22Rv1 (cell line): Measurements from ENCODE around the gene FANCB.

Experiments used
- H3K27ac ChIP-seq: fragments of 450-650 bp; 2 replicates; pipeline ENCODE4 v1.5.1; 2017
- CTCF ChIP-seq: fragments of 450-650 bp; IDR thresholded peaks from 2 replicates; pipeline ENCODE4 v1.5.1; 2017; ENCODE audit warnings: mild to moderate bottlenecking
- ZFX ChIP-seq: fragments of 450-650 bp; IDR thresholded peaks from 2 replicates; pipeline ENCODE4 v1.6.1; 2017; ENCODE audit warnings: antibody characterized with exemption, borderline replicate concordance

Gene FANCB

GRCh38 chrX:14883826-14884225 lies 11.0 kb upstream of the FANCB start:
- H3K27ac ChIP-seq = no peak overlapping the region
- TF ChIP-seq ZFX = no peak
- no peak for TF ChIP-seq CTCF

GRCh38 chrX:14875624-14876023 lies 2.8 kb upstream of the FANCB start:
- no peak overlapping the region for H3K27ac ChIP-seq
- TF ChIP-seq CTCF (no peak), ZFX (no peak)

GRCh38 chrX:14873676-14874049 lies 794 bp upstream of the FANCB start:
- H3K27ac ChIP-seq = peak overlapping the region; percentile 43; the same call in 1 of the 2 replicates
- TF ChIP-seq CTCF (no peak), ZFX (no peak)

- H3K27ac ChIP-seq = peak overlapping the region; percentile 52
- TF ChIP-seq ZFX = no peak
- TF ChIP-seq CTCF = no peak
Measured at GRCh38 chrX:14872355-14872754, 514 bp downstream of the FANCB start.

- no peak overlapping the region for H3K27ac ChIP-seq
- TF ChIP-seq CTCF = no peak
- TF ChIP-seq ZFX = no peak
Measured at GRCh38 chrX:14871767-14872166, 1.1 kb downstream of the FANCB start.

GRCh38 chrX:14865201-14865600 lies 7.7 kb downstream of the FANCB start:
- TF ChIP-seq CTCF (no peak), ZFX (no peak)

GRCh38 chrX:14864631-14865030 lies 8.2 kb downstream of the FANCB start:
- no peak overlapping the region for H3K27ac ChIP-seq
- TF ChIP-seq ZFX = no peak
- TF ChIP-seq CTCF = no peak

More at GRCh38 chrX:14865201-14865600, 7.7 kb downstream of the FANCB start:
- H3K27ac ChIP-seq = no peak overlapping the region
